Measurements from ENCODE around the gene ASTN2.

Gene ASTN2

GRCh38 chr9:116641292-116642059 lies 773.4 kb downstream of the ASTN2 start:
- DNase-seq, result no peak

DNA sequence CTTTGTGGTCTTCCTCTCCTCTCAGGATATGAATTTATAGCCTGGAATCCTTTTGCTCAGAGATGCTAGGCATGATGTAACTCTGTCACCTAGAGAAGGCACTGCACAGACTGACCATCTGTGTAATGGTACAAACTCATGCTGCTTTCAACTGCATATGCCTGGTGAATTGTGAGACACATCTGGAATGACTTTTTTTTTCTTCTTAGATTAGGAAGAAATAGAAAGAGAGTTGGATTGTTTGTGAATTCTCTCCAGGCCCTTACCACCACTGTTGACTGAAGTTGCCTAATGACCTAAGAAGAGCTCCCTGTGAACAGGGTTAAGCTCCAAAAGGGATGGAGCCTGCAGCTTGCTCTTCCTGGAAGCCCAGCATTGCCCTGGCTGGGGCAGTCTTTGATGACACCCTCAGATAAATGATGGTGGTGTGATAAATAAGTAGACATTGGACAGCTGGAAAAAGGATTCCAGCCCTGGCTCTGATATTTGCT lies 775.6 kb downstream of the ASTN2 start:
- no peak for DNase-seq

GRCh38 chr9:116635908-116636307 lies 778.9 kb downstream of the ASTN2 start:
- no peak for DNase-seq

- no peak for DNase-seq
Measured at GRCh38 chr9:116632990-116633838, 781.6 kb downstream of the ASTN2 start.

GRCh38 chr9:116629634-116630033 lies 785.2 kb downstream of the ASTN2 start:
- no peak for DNase-seq

DNA sequence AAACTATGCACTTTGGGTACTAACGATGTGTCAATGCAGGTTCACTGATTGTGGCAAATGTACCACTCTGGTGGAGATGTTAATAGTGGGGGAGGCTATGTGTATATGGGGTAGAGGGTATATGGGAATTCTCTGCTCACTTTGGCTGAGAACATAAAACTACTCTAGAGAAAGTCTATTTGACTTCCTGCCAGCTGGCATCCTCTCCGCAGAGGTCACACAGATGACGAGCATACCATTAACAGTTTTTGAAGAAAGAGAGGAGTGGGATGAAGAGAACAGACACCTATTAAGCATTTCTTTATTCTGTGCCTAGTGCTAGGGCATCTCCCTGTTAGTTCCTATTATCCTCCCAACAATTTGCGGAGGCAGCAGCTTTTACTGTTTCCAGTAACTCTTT lies 786.1 kb downstream of the ASTN2 start:
- DNase-seq, result no peak

DNA sequence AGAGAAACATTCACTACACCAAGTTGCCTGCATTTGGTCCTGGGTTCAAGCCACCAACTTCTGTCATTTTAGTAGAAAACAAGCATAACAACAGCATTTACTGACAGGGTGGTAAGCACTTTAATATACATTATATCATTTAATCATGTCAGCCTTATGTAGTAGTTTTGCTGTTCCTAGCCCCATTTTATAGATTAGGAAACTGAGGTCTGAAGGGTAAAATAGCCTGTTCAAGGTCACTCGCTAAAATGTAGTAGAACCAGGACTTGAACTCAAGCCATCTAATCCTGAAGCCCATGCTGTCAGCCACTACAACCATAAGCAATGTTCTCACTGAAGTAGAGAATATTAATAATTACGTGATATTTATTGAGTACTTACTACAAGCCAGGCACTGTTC lies 787.4 kb downstream of the ASTN2 start:
- DNase-seq, result no peak

GRCh38 chr9:116626762-116627161 lies 788.1 kb downstream of the ASTN2 start:
- no peak for DNase-seq

DNA sequence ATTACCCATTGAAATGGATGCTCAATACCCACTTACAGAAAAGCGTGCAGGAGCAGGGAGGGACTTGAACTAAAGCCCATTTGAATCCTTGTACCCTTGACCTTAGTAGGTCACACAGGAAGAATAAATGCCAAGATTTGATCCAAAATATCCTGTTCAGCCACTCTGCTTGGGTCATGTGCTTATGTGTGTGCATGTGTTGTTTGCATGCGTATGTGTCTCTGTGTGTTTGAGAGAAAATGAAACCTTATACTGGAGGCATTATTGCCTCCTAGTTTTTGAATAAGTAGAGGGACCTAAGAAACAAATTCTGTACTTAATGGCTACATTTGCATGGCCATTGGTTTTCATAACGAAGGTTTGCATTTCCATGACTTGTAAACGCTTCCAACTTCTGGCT lies 791.1 kb downstream of the ASTN2 start:
- no peak for DNase-seq

DNA sequence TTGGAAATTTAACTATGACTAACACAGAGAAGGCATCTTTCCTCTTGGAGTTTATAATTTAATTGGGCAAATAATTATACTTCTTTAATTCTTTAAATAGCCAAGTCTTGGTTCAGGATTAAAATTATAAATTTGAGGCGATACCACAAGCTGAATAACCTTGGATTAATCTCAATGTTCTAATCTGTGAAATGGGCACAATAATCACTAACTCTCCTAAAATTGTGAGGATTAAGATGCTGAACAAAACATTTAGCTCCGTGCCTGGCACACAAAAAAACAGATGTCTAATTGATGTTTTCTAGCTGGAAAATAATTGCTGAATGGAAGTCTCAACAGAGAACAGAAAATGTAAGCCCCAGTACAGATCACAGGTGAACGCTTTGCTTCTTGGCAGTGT lies 797.5 kb downstream of the ASTN2 start:
- no peak for DNase-seq

- DNase-seq, result no peak
Measured at GRCh38 chr9:116616304-116616914, 798.4 kb downstream of the ASTN2 start.

DNA sequence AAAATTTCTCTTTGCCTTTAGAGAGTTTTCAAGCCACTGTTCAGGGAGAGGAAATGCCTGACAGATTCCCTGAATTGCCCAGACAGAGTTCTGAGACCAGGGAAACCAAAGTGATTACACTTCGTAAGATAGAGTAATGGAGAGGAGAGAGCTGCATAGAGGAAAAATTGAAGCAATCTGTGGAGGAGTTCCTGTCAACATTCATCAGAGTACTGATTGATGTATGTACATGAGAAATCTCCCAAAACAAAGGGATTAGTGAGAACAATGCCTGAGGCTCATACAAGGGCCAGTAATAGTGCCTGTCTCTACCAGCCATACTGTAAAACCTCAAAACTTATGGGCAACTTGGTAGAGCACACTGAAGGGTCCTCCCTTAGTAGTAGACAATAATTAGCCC lies 806.8 kb downstream of the ASTN2 start:
- DNase-seq, result no peak

- no peak for DNase-seq
Measured at GRCh38 chr9:116605904-116606341, 808.9 kb downstream of the ASTN2 start.

- no peak for DNase-seq
Measured at GRCh38 chr9:116605060-116605459, 809.8 kb downstream of the ASTN2 start.

DNA sequence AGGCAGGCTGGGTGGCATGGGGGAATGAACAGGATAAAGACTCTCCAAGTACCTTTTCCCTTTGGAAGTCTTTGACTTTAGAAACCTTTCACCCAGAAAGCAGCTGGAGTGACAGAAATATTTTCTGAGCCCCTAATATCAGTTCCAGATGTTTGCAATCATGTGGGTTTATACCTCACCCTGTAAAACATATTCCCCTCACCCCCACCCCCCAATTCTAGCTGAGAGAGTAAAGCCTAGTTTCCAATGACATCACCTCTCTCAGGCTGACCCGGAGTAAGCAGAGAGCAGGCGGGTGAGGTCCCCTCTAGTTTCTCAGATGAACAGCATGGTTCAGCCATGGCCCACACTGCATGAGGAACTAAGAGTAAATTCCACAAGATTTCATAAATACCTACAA lies 810.6 kb downstream of the ASTN2 start:
- DNase-seq, result no peak

DNA sequence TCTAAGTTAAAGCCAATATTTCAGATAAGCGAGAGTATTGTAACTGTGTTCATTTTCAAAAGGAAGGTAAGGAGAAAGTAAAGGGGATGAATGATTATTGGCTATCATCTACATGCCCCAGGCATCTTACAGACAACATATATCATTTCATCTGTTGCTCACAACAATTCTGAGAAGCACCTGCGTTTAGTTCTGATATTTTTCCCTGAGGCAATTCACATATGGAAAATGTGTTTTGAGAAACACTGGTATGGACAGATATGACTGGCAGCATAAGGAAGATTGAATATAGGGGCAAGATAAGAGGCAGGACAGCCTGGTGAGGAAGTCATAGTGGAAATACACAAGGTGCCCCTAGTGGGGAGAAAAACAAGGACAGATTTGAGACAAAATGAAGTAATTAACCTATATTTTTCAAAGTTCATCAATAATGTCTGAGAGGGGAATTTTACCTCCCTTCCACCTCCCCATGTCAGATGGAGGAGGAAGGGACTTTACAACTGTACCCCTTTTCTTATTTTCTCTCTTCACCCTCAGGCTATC lies 815.4 kb downstream of the ASTN2 start:
- no peak for DNase-seq

- no peak for DNase-seq
Measured at GRCh38 chr9:116596646-116597045, 818.2 kb downstream of the ASTN2 start.

DNA sequence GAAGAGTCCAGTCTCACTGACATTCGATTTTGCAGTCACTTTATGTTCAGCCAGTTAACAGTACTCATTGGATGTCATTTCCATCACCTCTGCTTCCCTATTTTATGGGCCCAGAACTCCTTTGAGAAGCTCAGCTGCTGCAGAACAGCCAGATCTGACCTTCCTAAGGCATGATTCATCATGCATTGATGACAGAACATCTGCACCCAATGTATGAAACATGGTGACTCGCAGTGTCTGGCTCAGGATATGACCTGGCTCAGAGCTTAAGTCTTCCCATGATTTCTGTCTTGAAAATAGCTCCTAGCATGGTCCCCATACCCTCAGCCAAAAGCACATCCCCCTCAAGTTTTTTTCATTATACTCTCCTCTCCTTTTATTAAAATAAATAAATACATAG lies 820.3 kb downstream of the ASTN2 start:
- no peak for DNase-seq

GRCh38 chr9:116592970-116593369 lies 821.9 kb downstream of the ASTN2 start:
- no peak for DNase-seq

DNA sequence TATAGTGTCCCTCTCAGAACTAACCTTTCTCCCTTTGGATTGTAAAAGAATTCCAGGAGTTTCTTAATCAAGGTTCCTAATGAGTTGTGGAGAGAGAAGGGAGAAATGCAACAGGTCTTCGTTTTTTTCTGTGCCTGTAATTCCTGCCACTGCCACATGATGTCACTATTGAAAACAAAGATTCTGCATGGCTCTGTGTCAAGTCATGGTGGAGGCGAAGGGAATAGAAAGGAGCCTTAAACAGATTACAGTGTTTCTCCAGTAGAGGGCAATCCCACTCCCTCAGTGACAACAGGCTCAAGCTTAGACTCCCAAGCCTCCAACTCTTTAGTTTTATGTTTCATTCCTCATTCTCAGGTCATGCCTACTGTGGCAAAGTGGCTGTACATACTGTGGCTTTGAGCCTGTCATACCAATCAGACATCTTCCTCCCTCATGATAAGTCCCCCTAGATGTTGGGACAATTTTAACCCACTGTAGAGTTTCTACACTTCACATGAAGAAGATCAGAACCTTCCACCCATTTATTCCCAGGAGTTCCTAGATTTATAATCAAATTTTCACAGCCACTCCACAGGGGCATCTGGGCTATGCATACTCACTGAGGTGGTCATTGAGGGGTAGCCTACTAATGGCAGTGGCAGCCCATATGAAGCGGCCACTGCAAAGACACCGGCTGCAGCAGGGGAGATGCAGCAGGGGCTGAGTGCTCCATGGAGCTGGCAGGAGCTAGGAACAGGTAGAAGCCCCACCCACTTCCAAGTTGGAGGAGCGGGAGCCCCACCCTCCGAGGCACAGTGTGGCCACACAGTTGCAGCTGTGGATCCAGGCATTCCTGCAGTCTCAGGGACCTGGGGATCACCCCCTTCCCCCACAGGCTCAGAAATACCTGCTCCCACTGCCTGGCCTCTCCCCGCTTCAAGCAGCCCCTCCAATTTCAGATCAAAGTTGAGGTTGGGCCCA lies 825.2 kb downstream of the ASTN2 start:
- DNase-seq, result no peak

GRCh38 chr9:116587919-116588318 lies 826.9 kb downstream of the ASTN2 start:
- DNase-seq, result no peak

DNA sequence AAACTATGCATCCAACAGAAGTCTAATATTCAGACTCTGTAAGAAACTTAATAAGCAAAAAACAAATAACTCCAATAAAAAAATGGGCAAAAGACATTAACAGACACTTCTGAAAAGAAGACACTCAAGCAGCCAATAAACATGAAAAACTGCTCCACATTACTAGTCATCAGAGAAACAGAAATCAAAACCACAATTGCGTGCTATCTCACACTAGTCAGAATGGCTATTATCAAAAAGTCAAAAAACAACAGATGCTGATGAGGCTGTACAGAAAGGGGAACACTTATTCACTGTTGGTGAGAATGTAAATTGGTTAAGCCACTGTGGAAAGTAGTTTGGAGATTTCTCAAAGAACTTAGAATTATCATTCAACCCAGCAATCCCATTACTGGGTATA lies 829.0 kb downstream of the ASTN2 start:
- DNase-seq, result no peak

All from activated gamma-delta T cell (primary cell).